Breast epithelium (tissue), 3 donors: ENCODE results near the gene HEXD.

Experiments
- POLR2A ChIP-seq: fragments of 450-650 bp; IDR thresholded peaks from one replicate; pipeline ENCODE4 v1.6.1; 2016; ENCODE audit warnings: antibody characterized with exemption, mild to moderate bottlenecking, moderate library complexity
- POLR2AphosphoS5 ChIP-seq, 3 donors: sonication (generic); formaldehyde crosslinking; IDR thresholded peaks; one replicate each; pipeline ENCODE4 v1.6.1; 2017; ENCODE audit warnings: antibody characterized with exemption in 3 of 3
- TF ChIP-seq, protein P1 (sequence below), 3 donors: fragments of 450-650 bp; IDR thresholded peaks; one replicate each; pipeline ENCODE4 v1.5.1; 2016 to 2017; ENCODE audit warnings: antibody characterized with exemption in 3 of 3, mild to moderate bottlenecking in 3 of 3, moderate library complexity in 3 of 3

GRCh38 chr17:82468692-82469091 lies 50.5 kb downstream of the HEXD start:
- TF ChIP-seq, protein P1, sequence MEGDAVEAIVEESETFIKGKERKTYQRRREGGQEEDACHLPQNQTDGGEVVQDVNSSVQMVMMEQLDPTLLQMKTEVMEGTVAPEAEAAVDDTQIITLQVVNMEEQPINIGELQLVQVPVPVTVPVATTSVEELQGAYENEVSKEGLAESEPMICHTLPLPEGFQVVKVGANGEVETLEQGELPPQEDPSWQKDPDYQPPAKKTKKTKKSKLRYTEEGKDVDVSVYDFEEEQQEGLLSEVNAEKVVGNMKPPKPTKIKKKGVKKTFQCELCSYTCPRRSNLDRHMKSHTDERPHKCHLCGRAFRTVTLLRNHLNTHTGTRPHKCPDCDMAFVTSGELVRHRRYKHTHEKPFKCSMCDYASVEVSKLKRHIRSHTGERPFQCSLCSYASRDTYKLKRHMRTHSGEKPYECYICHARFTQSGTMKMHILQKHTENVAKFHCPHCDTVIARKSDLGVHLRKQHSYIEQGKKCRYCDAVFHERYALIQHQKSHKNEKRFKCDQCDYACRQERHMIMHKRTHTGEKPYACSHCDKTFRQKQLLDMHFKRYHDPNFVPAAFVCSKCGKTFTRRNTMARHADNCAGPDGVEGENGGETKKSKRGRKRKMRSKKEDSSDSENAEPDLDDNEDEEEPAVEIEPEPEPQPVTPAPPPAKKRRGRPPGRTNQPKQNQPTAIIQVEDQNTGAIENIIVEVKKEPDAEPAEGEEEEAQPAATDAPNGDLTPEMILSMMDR (IDR thresholded peaks at IDR 0.05), result no peak
- TF ChIP-seq POLR2AphosphoS5 (IDR thresholded peaks at IDR 0.05), result no peak
- TF ChIP-seq POLR2A, result no peak
